Trophoblast cell (in vitro differentiated cells and primary cell): ENCODE data around the gene LRRC17.

ENCODE experiments used
- DNase-seq, 2 donors: peaks; one replicate each; pipeline ENCODE4 v3.0.0-alpha.2; 2016
- H2AFZ ChIP-seq: 2 replicates; pipeline ENCODE4 v1.6.1; 2013; ENCODE audit warnings: low read length, moderate library complexity, mild to moderate bottlenecking; ENCODE audit not compliant: insufficient read depth, poor library complexity
- H2AK5ac ChIP-seq: 2 replicates; pipeline ENCODE4 v1.6.1; 2013; ENCODE audit warnings: mild to moderate bottlenecking, low read length
- H2BK120ac ChIP-seq: 2 replicates; pipeline ENCODE4 v1.6.1; 2013; ENCODE audit warnings: low read length, mild to moderate bottlenecking, moderate library complexity; ENCODE audit not compliant: insufficient read depth, poor library complexity
- H2BK12ac ChIP-seq: 2 replicates; pipeline ENCODE4 v1.6.1; 2013; ENCODE audit warnings: mild to moderate bottlenecking, low read length, moderate library complexity
- H2BK5ac ChIP-seq: 2 replicates; pipeline ENCODE4 v1.6.1; 2013; ENCODE audit warnings: low read length, low read depth, moderate library complexity, mild to moderate bottlenecking; ENCODE audit not compliant: poor library complexity
- H3K14ac ChIP-seq: 2 replicates; pipeline ENCODE4 v1.6.1; 2013; ENCODE audit warnings: mild to moderate bottlenecking, low read length
- H3K18ac ChIP-seq: 2 replicates; pipeline ENCODE4 v1.6.1; 2013; ENCODE audit warnings: mild to moderate bottlenecking, low read length
- H3K23ac ChIP-seq: 2 replicates; pipeline ENCODE4 v1.6.1; 2013; ENCODE audit warnings: low read length
- H3K27ac ChIP-seq: 2 replicates; pipeline ENCODE4 v1.5.1; 2013; ENCODE audit warnings: low read depth, mild to moderate bottlenecking, inconsistent platforms, low read length, moderate library complexity
- H3K27me3 ChIP-seq: 2 replicates; pipeline ENCODE4 v1.6.1; 2013; ENCODE audit warnings: inconsistent platforms, mild to moderate bottlenecking, low read length, moderate library complexity; ENCODE audit not compliant: insufficient read depth
- H3K36me3 ChIP-seq, 2 experiments: 1 replicate in 1 of 2; 2 replicates in 1 of 2; pipeline ENCODE4 v1.6.1; 2013; ENCODE audit warnings: low read length in 2 of 2, mild to moderate bottlenecking in 2 of 2, moderate library complexity in 1 of 2; ENCODE audit not compliant: insufficient read depth in 2 of 2, control insufficient read depth in 1 of 2
- H3K4ac ChIP-seq: 2 replicates; pipeline ENCODE4 v1.6.1; 2013; ENCODE audit warnings: low read depth, mild to moderate bottlenecking, low read length, moderate library complexity
- H3K4me1 ChIP-seq, 2 experiments: 1 replicate in 1 of 2; 2 replicates in 1 of 2; pipeline ENCODE4 v1.6.1; 2013; ENCODE audit warnings: low read length in 2 of 2, mild to moderate bottlenecking in 2 of 2, moderate library complexity in 1 of 2; ENCODE audit not compliant: insufficient read depth in 2 of 2, control insufficient read depth in 1 of 2
- H3K4me2 ChIP-seq: 2 replicates; pipeline ENCODE4 v1.6.1; 2013; ENCODE audit warnings: inconsistent platforms, mild to moderate bottlenecking, low read length, moderate library complexity
- H3K4me3 ChIP-seq: 2 replicates; pipeline ENCODE4 v1.5.1; 2013; ENCODE audit warnings: mild to moderate bottlenecking, low read depth, low read length, inconsistent platforms
- H3K79me1 ChIP-seq: one replicate; pipeline ENCODE4 v1.6.1; 2013; ENCODE audit warnings: low read length
- H3K79me2 ChIP-seq: 2 replicates; pipeline ENCODE4 v1.6.1; 2013; ENCODE audit warnings: low read length, mild to moderate bottlenecking; ENCODE audit not compliant: control insufficient read depth, insufficient read depth, poor library complexity
- H3K9ac ChIP-seq: 2 replicates; pipeline ENCODE4 v1.6.1; 2013; ENCODE audit warnings: mild to moderate bottlenecking, low read length
- H3K9me3 ChIP-seq: 2 replicates; pipeline ENCODE4 v1.6.1; 2013; ENCODE audit warnings: low read depth, mild to moderate bottlenecking, control low read depth, inconsistent platforms, low read length; ENCODE audit not compliant: insufficient read depth
- H4K12ac ChIP-seq: 2 replicates; pipeline ENCODE4 v1.6.1; 2013; ENCODE audit warnings: low read depth, mild to moderate bottlenecking, low read length, moderate library complexity
- H4K8ac ChIP-seq: 2 replicates; pipeline ENCODE4 v1.6.1; 2013; ENCODE audit warnings: low read depth, mild to moderate bottlenecking, low read length, moderate library complexity
- H4K91ac ChIP-seq: one replicate; pipeline ENCODE4 v1.6.1; 2013; ENCODE audit warnings: low read depth, mild to moderate bottlenecking, low read length, moderate library complexity
- WGBS: extraction: QIAGEN DNeasy Blood & Tissue Kit; methylation state at CpG from one replicate; pipeline ENCODE4 v1.1.7; 2013; ENCODE audit warnings: missing lambda C conversion rate; ENCODE audit not compliant: insufficient read length, insufficient coverage; ENCODE audit errors: extremely low coverage; 5-methylcytosine and 5-hydroxymethylcytosine counted together

Gene LRRC17

GRCh38 chr7:102914585-102914984 is 1.8 kb downstream of the LRRC17 start:
- H3K79me1 ChIP-seq: no peaks in the 10 kb centered on the region
- H2BK12ac ChIP-seq: no peak overlapping the region
- H2BK120ac ChIP-seq: no peak overlapping the region
- H3K14ac ChIP-seq: no peak overlapping the region
- DNase-seq: no peak
- no peak overlapping the region for H2AK5ac ChIP-seq
- no peak overlapping the region for H3K27ac ChIP-seq
- no peak overlapping the region for H3K9ac ChIP-seq
- H2AFZ ChIP-seq: no peak overlapping the region
- no peak overlapping the region for H3K4me2 ChIP-seq
- H4K91ac ChIP-seq: no peak overlapping the region
- no CpG with 5 or more reads among the region's 8 CpGs for WGBS
- no peaks in the 10 kb centered on the region for H3K4me1 ChIP-seq
- no peaks in the 10 kb centered on the region for H3K79me2 ChIP-seq
- H3K27me3 ChIP-seq: no peaks in the 10 kb centered on the region
- no peak overlapping the region for H3K18ac ChIP-seq
- H3K4ac ChIP-seq: no peak overlapping the region
- no peak overlapping the region for H3K23ac ChIP-seq
- no peak overlapping the region for H2BK5ac ChIP-seq
- no peaks in the 10 kb centered on the region for H3K36me3 ChIP-seq
- H3K9me3 ChIP-seq: no peaks in the 10 kb centered on the region
- no peak overlapping the region for H4K12ac ChIP-seq
- H4K8ac ChIP-seq: no peak overlapping the region
- H3K4me3 ChIP-seq: no peak overlapping the region

- no peak overlapping the region for H3K18ac ChIP-seq
- WGBS: no CpG with 5 or more reads among the region's 3 CpGs
Observed at GRCh38 chr7:102916426-102916825, 3.6 kb downstream of the LRRC17 start.

GRCh38 chr7:102916881-102917280 is 4.1 kb downstream of the LRRC17 start:
- Histone ChIP-seq H2BK5ac (no peak overlapping the region), H3K4me2 (no peak overlapping the region), H3K9ac (no peak overlapping the region), H3K27me3 (no peaks in the 10 kb centered on the region), H3K14ac (no peak overlapping the region), H3K4me1 (no peaks in the 10 kb centered on the region), H2AK5ac (no peak overlapping the region), H3K4me3 (no peak overlapping the region), H3K9me3 (no peaks in the 10 kb centered on the region), H3K36me3 (no peaks in the 10 kb centered on the region), H3K27ac (no peak overlapping the region), H2AFZ (no peak overlapping the region), H3K18ac (no peak overlapping the region), H2BK12ac (no peak overlapping the region), H3K4ac (no peak overlapping the region), H3K79me2 (no peaks in the 10 kb centered on the region), H4K12ac (no peak overlapping the region), H4K91ac (no peak overlapping the region), H3K79me1 (no peaks in the 10 kb centered on the region), H4K8ac (no peak overlapping the region), H2BK120ac (no peak overlapping the region), H3K23ac (no peak overlapping the region)
- DNase-seq: no peak

More at GRCh38 chr7:102916426-102916825, 3.6 kb downstream of the LRRC17 start:
- no peak overlapping the region for H3K14ac ChIP-seq
- H3K23ac ChIP-seq: no peak overlapping the region
- H3K4me1 ChIP-seq: no peaks in the 10 kb centered on the region
- no peak overlapping the region for H2BK5ac ChIP-seq
- no peak overlapping the region for H4K12ac ChIP-seq
- no peak overlapping the region for H4K8ac ChIP-seq
- no peaks in the 10 kb centered on the region for H3K36me3 ChIP-seq
- DNase-seq: no peak
- H3K4ac ChIP-seq: no peak overlapping the region
- H2AFZ ChIP-seq: no peak overlapping the region
- no peaks in the 10 kb centered on the region for H3K27me3 ChIP-seq
- no peak overlapping the region for H3K9ac ChIP-seq
- H2BK12ac ChIP-seq: no peak overlapping the region
- no peaks in the 10 kb centered on the region for H3K9me3 ChIP-seq
- no peaks in the 10 kb centered on the region for H3K79me2 ChIP-seq
- H3K27ac ChIP-seq: no peak overlapping the region
- no peak overlapping the region for H4K91ac ChIP-seq
- H3K4me3 ChIP-seq: no peak overlapping the region
- no peaks in the 10 kb centered on the region for H3K79me1 ChIP-seq
- H3K4me2 ChIP-seq: no peak overlapping the region
- no peak overlapping the region for H2AK5ac ChIP-seq
- H2BK120ac ChIP-seq: no peak overlapping the region

GRCh38 chr7:102917436-102918353 is 4.9 kb downstream of the LRRC17 start:
- H3K4ac ChIP-seq: no peak overlapping the region
- H3K14ac ChIP-seq: no peak overlapping the region
- no peak overlapping the region for H4K12ac ChIP-seq
- no peak overlapping the region for H2BK12ac ChIP-seq
- no peaks in the 10 kb centered on the region for H3K9me3 ChIP-seq
- no peak overlapping the region for H3K9ac ChIP-seq
- peak in 1 of 2 donors; percentile 59 for DNase-seq
- H4K8ac ChIP-seq: no peak overlapping the region
- H2BK120ac ChIP-seq: no peak overlapping the region
- H2BK5ac ChIP-seq: no peak overlapping the region
- no peaks in the 10 kb centered on the region for H3K36me3 ChIP-seq
- no peak overlapping the region for H4K91ac ChIP-seq
- H2AFZ ChIP-seq: no peak overlapping the region
- H3K79me1 ChIP-seq: no peaks in the 10 kb centered on the region
- H3K4me3 ChIP-seq: no peak overlapping the region
- H3K27ac ChIP-seq: no peak overlapping the region
- no peak overlapping the region for H3K18ac ChIP-seq
- no peak overlapping the region for H3K4me2 ChIP-seq
- no peaks in the 10 kb centered on the region for H3K27me3 ChIP-seq
- H2AK5ac ChIP-seq: no peak overlapping the region
- no CpG with 5 or more reads among the region's 5 CpGs for WGBS
- H3K79me2 ChIP-seq: no peaks in the 10 kb centered on the region
- no peak overlapping the region for H3K23ac ChIP-seq
- no peaks in the 10 kb centered on the region for H3K4me1 ChIP-seq
